K562 (cell line): ENCODE data around the gene PRR9.

Experiments
- RAD21 ChIP-seq, 2 experiments: fragments of 250-450 bp in 1 of 2; fragments of 450-650 bp in 1 of 2; sonication (Bioruptor Pico) in 1 of 2; formaldehyde crosslinking in 1 of 2; IDR thresholded peaks in 1 of 2; conservative IDR thresholded peaks in 1 of 2; 2 replicates each; pipeline versions ENCODE4 v1.4.0 to v1.8.0; 2020 to 2022; ENCODE audit warnings: mild to moderate bottlenecking in 2 of 2, moderate library complexity in 1 of 2
- TEAD4 ChIP-seq, 2 experiments: sonication (generic) in 1 of 2; formaldehyde crosslinking in 1 of 2; IDR thresholded peaks; 2 replicates each; pipeline versions ENCODE4 v1.6.1 to v1.8.0; 2012 to 2022; ENCODE audit warnings: borderline replicate concordance in 1 of 2, inconsistent platforms in 1 of 2, low read length in 1 of 2, mild to moderate bottlenecking in 1 of 2, missing genetic modification reagents in 1 of 2
- TF ChIP-seq, protein P1 (sequence below): sonication (generic); formaldehyde crosslinking; IDR thresholded peaks from 2 replicates; pipeline ENCODE4 v1.8.0; 2022; ENCODE audit warnings: mild to moderate bottlenecking, missing genetic modification reagents
- TF ChIP-seq, protein P2 (sequence below): sonication (generic); formaldehyde crosslinking; IDR thresholded peaks from 2 replicates; pipeline ENCODE4 v1.8.0; 2022; ENCODE audit warnings: mild to moderate bottlenecking, missing genetic modification reagents

DNA sequence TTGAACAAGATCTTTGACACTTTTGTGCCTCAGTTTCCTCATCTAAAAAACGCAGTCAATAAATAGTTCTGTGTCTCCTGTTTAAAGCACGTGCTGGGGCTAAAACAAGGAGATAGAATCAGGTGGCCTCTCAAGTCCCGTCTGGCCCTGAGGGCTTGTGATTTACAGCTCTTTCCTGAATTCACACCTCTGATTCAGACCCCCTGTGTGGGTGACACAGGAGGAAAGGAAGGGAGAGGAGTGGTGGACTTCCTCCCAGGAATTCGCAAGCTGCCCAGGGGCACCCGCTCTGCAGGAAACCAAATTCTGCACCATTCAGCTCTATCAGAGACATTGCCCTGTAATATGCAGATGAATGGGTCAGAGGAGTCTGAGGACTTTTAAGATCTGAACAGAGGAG, 5.2 kb upstream of the PRR9 start:
- TF ChIP-seq RAD21 (CRISPR knock-in tag; conservative IDR thresholded peaks at IDR 0.05 in 1 of 2, IDR thresholded peaks at IDR 0.05 in 1 of 2) (no peak), TEAD4 (IDR thresholded peaks at IDR 0.05; ENCODE audit: low read length) (no peak), TEAD4 (CRISPR knock-in tag; IDR thresholded peaks at IDR 0.05; ENCODE audit: borderline replicate concordance) (no peak)
- TF ChIP-seq, protein P1, sequence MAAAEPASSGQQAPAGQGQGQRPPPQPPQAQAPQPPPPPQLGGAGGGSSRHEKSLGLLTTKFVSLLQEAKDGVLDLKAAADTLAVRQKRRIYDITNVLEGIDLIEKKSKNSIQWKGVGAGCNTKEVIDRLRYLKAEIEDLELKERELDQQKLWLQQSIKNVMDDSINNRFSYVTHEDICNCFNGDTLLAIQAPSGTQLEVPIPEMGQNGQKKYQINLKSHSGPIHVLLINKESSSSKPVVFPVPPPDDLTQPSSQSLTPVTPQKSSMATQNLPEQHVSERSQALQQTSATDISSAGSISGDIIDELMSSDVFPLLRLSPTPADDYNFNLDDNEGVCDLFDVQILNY (CRISPR knock-in tag): no peak
- TF ChIP-seq, protein P2, sequence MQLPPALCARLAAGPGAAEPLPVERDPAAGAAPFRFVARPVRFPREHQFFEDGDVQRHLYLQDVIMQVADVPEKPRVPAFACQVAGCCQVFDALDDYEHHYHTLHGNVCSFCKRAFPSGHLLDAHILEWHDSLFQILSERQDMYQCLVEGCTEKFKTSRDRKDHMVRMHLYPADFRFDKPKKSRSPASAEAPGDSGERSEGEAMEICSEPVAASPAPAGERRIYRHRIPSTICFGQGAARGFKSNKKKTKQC (CRISPR knock-in tag): no peak
